ENCODE measurements around the gene PKD2. TPM values are rescaled to one million over a fixed set of nuclear protein-coding genes. Genes with fewer than 3 reads are reported as not detected.
A peak's percentile ranks its signal among the peaks of the same experiment; 100 is the strongest.

Gene PKD2
- total and polyA plus RNA-seq, 2 of the 4 experiments (the other 2 are of a cell fraction) = 43.8 to 51.3 TPM

- Histone ChIP-seq H3K23ac (ENCODE audit: low read depth, low read length) (no peak overlapping the region), H2BK120ac (ENCODE audit: low read depth, low read length) (0 out of 2 replicates have a peak overlapping the region, but pooled peaks have one; percentile 38), H2AK5ac (ENCODE audit: low read depth, low read length) (no peak overlapping the region), H2AFZ (replicated peaks; ENCODE audit: low read length, poor library complexity) (peak overlapping the region; percentile 71), H4K8ac (ENCODE audit: low read depth in 2 of 2, low read length in 2 of 2) (0 out of 4 replicates have a peak overlapping the region, but pooled peaks of 1 of the 2 experiments have one; percentile 34), H2BK5ac (ENCODE audit: low read depth, low read length, poor library complexity, severe bottlenecking) (peak overlapping the region; percentile 28), H2BK20ac (ENCODE audit: low read depth, low read length) (no peak overlapping the region), H4K20me1 (ENCODE audit: insufficient read depth, low read length) (no peaks in the 10 kb centered on the region), H3K9me3 (ENCODE audit: control insufficient read depth, insufficient read depth, low read length) (no peaks in the 10 kb centered on the region), H2BK15ac (ENCODE audit: low read depth, low read length) (no peak overlapping the region), H3K4me2 (ENCODE audit: low read depth, low read length) (peak overlapping the region; percentile 91), H4K5ac (ENCODE audit: low read depth, low read length) (no peak overlapping the region), H3K79me1 (ENCODE audit: low read depth in 1 of 2, low read length in 2 of 2) (no peaks in the 10 kb centered on the region), H2AK9ac (replicated peaks; ENCODE audit: low read depth, low read length, poor library complexity) (no peak overlapping the region), H3K27me3 (ENCODE audit: control insufficient read depth, insufficient read depth, low read length) (peaks cover 5% of the 10 kb centered on the region), H3K4ac (ENCODE audit: low read depth, low read length) (no peak overlapping the region), H3K4me1 (ENCODE audit: control insufficient read depth, insufficient read depth, low read length) (no peaks in the 10 kb centered on the region), H3K18ac (ENCODE audit: low read depth, low read length) (no peak overlapping the region), H3K14ac (replicated peaks; ENCODE audit: low read depth, low read length) (no peak overlapping the region), H3K4me3 (ENCODE audit: insufficient read depth, low read depth, low read length) (peak overlapping the region; percentile 34; the same call in 1 of the 2 replicates), H4K91ac (ENCODE audit: insufficient read depth, low read depth, low read length) (no peak overlapping the region), H3K56ac (ENCODE audit: extremely low read depth, insufficient read depth, low read length) (0 out of 2 replicates have a peak overlapping the region, but pooled peaks have one; percentile 8), H3K9ac (ENCODE audit: low read depth, low read length) (no peak overlapping the region), H3K36me3 (ENCODE audit: control insufficient read depth, insufficient read depth, low read length) (no peaks in the 10 kb centered on the region), H3K9me1 (ENCODE audit: insufficient read depth, low read length) (no peaks in the 10 kb centered on the region), H3K27ac (ENCODE audit: insufficient read depth, low read length) (no peak overlapping the region)
- BruUV-seq (replicated peaks) = no TSS peak
- DNase-seq (peak; percentile 84), ATAC-seq (ENCODE audit: low read depth) (peak; percentile 90)
- intact Hi-C loops (cut with micrococcal nuclease) (loop anchor here (1.0 to 5.0 kb wide), 4 partner anchors 34 to 295 kb away; partner anchors contain the start of gene PKD2), dilution Hi-C loops (cut with HindIII; ENCODE audit: low sequenced_read_pairs, unreplicated experiment) (no loop called here), in situ Hi-C loops (cut with MboI; ENCODE audit: low sequenced_read_pairs) (loop anchor here (10.0 kb wide), 1 partner anchor 119 kb away; no protein-coding TSS in a partner anchor)
- ChIA-PET CTCF (interaction anchor here (0.6 to 3.3 kb wide), 17 partner anchors 9 to 1753 kb away, joined by 3 to 18 read pairs (median 3); no protein-coding TSS in a partner anchor), POLR2A (ENCODE audit: unreplicated experiment) (no interaction called here)
- WGBS, 2 experiments (ENCODE audit: extremely low coverage in 2 of 2, insufficient read length in 1 of 2) = 20% methylated on average over 1 of the region's 14 CpGs; no CpG with 5 or more reads in 1 of the 2 experiments
- TF ChIP-seq RFX5 (IDR thresholded peaks at IDR 0.05; ENCODE audit: low read depth, low read length) = no peak
- peak; percentile 45 for TF ChIP-seq RAD21 (IDR thresholded peaks at IDR 0.05; ENCODE audit: low read length)
- TF ChIP-seq ELK1 (IDR thresholded peaks at IDR 0.05; ENCODE audit: borderline replicate concordance, low read depth, low read length) = no peak
- TF ChIP-seq BHLHE40 (IDR thresholded peaks at IDR 0.05; ENCODE audit: low read depth, low read length) = no peak
- no peak for TF ChIP-seq CHD1 (IDR thresholded peaks at IDR 0.05; ENCODE audit: low read depth, low read length)
- no peak for TF ChIP-seq MAZ (IDR thresholded peaks at IDR 0.05; ENCODE audit: borderline replicate concordance, low read depth, low read length)
- TF ChIP-seq SMC3 (IDR thresholded peaks at IDR 0.05; ENCODE audit: low read depth, low read length) = peak; percentile 60
- no peak for TF ChIP-seq MXI1 (IDR thresholded peaks at IDR 0.05; ENCODE audit: borderline replicate concordance, low read depth, low read length)
- TF ChIP-seq NFE2L2 (IDR thresholded peaks at IDR 0.05; ENCODE audit: low read depth, low read length) = peak; percentile 65
- no peak for TF ChIP-seq RCOR1 (IDR thresholded peaks at IDR 0.05; ENCODE audit: insufficient replicate concordance, low read length)
- peak; percentile 65 for TF ChIP-seq CTCF (conservative IDR thresholded peaks at IDR 0.05; ENCODE audit: low read depth, low read length)
- TF ChIP-seq, protein P1, sequence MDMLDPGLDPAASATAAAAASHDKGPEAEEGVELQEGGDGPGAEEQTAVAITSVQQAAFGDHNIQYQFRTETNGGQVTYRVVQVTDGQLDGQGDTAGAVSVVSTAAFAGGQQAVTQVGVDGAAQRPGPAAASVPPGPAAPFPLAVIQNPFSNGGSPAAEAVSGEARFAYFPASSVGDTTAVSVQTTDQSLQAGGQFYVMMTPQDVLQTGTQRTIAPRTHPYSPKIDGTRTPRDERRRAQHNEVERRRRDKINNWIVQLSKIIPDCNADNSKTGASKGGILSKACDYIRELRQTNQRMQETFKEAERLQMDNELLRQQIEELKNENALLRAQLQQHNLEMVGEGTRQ (IDR thresholded peaks at IDR 0.05; ENCODE audit: low read depth, low read length) = no peak
- no peak for TF ChIP-seq POLR2A (IDR thresholded peaks at IDR 0.05; ENCODE audit: low read depth, low read length)
Observed at GRCh38 chr4:87973283-87974169, 33.9 kb upstream of the PKD2 start.

Data from IMR-90 (cell line).